AG08396 (cell line): Measurements from ENCODE around the gene NHSL2.
"Not testable (repeated sequence)": the region's sequence is repeated elsewhere in the genome, so short reads cannot be mapped to it uniquely, and the experiment has no call there.

Experiments used
- DNase-seq: peaks from one replicate; pipeline ENCODE4 v3.0.0; 2012; ENCODE audit warnings: low spot score, mixed read lengths

The NHSL2 gene

DNA sequence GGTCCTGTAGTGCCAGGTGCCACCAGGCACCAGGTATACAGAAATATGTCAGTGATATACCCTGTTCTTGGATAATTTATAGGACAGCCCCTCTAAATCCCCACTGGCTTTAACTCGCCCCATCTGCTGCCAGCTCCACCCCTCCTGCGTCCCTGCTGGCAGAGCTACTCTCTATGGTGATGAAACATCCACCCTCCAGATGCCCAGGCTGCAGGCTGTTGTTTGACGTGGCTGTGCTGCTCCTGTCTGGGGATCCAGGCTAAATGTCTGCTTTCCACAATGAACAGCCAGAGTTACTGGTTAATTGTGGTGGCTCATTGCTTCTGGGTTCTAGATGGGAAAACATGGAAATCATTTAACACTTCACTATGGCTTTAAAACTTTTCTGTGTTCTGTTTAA is 12.9 kb downstream of the NHSL2 start:
- no peak for DNase-seq

- DNase-seq: no peak
These were observed 16.4 kb downstream of the NHSL2 start for GRCh38 chrX:71927040-71927439.

- DNase-seq: no peak
These were observed 18.2 kb downstream of the NHSL2 start for GRCh38 chrX:71928856-71929255.

DNA sequence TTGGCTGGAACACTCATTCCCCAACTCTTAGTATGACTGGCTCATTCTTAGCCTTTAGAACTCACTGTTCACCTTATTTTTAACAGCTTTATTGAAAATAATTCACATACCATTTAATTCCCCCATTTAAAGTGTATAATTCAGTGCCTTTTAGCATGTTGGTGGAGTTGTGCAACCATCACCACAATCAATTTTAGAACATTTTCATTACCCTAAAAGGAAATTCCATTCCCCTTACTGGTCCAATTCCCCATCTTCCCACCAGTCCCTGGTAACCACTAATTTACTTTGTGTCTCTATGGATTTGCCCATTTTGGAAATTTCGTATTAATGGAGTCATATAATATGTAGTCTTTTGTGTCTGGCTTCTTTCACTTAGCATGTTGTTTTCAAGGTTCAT is 19.7 kb downstream of the NHSL2 start:
- DNase-seq: no peak

GRCh38 chrX:71935476-71935875 is 24.8 kb downstream of the NHSL2 start:
- DNase-seq: no peak

DNA sequence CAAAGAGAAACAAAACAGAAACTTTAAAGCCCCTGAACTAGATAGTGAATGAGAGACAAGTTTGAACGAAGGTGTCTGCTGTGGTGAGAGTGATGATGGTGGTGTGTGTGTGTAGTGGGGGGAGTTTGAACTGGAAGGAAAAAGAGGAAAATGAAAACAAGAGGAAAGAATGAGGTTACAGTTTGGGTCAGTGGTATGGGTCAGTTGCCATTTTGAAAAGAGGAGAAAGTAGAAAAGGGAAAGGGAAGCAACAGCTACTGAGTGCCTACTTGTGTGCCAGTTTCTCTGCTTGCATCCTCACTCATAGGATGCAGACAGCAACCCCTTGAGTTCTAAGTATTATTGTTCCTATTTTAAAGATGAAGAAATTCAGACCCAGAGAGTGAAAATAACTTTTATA is 26.0 kb downstream of the NHSL2 start:
- DNase-seq: no peak

- no peak for DNase-seq
These were observed 27.7 kb downstream of the NHSL2 start for GRCh38 chrX:71938371-71938770.

- no peak for DNase-seq
These were observed 30.5 kb downstream of the NHSL2 start for GRCh38 chrX:71941145-71941544.

- DNase-seq: peak; percentile 72
These were observed 31.1 kb downstream of the NHSL2 start for GRCh38 chrX:71941776-71942175.

DNA sequence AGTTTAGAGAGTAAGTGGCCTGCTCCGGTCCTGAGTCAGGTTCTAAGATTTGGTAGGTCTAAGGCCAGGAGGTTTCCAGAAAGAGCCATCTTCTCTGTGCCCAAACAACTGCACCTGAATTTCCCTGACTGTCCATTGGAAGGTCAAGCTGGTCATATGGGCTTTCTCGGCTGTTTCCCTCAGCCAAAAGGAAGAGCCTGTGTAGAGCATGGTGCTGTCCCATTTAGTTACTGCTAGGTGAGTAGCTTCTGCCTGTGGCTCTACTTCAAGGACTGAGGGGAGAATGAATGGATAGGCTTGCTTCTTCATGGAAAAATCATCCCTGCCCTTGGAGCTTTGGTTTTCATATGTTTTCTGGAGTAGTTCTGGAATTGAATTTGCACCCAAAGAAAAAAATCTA is 33.7 kb downstream of the NHSL2 start:
- no peak for DNase-seq

DNA sequence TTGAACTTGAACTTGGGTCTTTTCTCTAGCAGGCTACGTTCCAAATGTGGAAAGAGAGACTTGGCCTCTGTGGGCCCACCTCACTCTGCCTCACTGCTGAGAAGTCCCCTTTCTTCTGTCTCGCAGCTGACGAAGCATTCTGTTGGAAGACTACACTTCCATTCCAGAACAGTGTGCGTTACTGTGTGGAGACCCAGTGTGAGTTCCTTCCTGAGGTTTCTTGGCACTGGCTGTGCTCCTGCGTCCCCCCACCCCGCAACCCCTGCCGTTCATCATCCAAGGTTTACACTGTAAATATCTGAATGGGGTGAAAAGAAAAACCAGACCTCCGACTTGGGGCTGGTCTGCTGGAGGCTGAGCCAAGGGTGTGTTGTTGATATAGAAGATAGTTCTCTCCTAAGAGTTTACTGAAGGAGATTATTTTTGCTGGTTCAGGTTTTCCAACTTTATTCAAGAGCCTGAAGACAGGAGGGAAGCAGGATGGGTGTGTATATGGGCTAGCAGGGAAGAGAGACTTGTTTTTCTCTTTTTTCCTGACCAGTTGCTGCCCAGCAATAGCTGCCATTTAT is 34.7 kb downstream of the NHSL2 start:
- DNase-seq: no peak

- no peak for DNase-seq
These were observed 38.7 kb downstream of the NHSL2 start for GRCh38 chrX:71949363-71949762.

- DNase-seq: no peak
These were observed 39.3 kb downstream of the NHSL2 start for GRCh38 chrX:71949844-71950445.

DNA sequence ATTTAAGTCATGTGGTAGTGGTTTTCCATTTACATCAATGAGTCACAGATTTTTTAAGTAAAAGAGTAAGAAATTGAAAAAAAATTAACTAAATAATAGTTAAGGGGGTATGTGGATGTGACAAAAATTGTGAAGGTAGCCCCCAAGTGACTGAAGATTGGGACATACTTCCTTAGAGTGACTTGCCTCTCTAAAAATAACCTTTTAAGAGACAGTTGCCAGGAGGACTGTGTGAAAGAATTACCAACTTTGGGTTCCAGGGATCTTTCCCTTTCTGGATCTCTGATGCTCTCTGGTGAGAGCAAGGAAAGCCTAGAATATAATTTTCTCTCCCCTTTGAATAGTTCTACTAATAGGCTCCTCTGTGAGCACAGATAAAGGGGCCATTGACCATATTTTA is 42.7 kb downstream of the NHSL2 start:
- DNase-seq: no peak

DNA sequence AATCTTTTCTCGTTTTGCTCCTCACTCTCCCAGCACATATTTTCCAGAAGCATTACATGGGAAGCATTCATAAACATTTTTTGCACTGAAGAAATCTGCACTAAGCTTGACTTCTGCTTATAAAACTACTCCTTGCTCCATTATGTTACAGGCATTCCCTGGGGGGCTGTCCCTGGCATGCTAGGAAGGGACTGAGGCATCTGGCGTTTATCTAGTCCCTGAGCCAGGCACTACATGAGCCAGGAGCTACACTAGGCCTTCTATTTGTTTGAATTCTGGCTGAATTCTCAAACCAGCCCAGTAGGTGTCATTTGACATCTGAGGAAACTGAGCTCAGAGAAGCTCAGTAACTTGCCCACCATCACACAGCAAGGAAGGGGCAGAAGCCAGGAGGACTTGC is 43.3 kb downstream of the NHSL2 start:
- no peak for DNase-seq

- no peak for DNase-seq
These were observed 43.8 kb downstream of the NHSL2 start for GRCh38 chrX:71954458-71954857.

DNA sequence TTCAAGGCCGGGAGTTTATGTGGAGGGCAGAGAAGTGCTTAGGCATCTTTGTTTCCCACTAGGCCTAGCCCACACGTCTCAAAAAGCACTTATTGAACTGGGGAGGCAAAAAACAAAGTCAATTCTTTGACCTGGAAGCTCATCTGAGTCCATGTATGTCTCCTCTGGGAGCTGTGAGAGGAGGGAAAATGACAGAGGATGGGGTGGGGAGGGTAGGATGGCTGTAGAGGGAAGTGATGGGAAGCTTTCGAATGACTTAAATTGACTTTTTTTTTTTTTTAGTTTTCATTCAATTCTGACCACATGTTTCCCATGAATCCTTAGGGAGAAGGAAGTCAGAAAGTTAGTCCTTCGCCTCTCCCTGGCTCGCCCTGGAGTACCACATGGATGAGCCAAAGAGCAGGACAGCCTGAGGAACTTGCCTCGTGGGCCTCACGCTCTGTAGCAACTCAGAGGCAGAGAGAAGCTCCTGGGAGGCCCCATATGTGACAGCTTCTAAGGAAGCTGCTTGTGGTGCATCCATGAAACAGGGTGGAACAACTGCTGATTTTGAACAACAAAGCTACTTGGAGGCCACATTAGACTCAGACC is 45.0 kb downstream of the NHSL2 start:
- no peak for DNase-seq

DNA sequence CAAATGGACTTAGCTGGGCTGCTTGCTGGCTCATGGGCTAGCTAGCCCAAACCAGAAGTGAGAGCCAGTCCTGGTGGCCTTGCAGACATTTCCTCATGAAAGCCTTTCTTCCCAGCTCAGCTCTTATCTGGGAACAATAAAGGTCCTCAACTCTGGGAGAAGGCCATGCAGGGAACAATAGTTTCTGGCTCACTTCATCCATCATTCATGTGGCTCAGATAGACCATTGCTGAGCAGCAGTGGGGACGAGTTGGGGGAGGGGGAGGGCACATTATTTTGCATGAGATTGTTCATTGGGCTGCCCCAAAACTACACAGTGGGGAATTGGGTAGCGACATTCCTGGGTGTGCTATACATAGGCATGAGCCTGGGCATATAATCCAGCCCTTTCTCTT is 47.6 kb downstream of the NHSL2 start:
- DNase-seq: no peak

DNA sequence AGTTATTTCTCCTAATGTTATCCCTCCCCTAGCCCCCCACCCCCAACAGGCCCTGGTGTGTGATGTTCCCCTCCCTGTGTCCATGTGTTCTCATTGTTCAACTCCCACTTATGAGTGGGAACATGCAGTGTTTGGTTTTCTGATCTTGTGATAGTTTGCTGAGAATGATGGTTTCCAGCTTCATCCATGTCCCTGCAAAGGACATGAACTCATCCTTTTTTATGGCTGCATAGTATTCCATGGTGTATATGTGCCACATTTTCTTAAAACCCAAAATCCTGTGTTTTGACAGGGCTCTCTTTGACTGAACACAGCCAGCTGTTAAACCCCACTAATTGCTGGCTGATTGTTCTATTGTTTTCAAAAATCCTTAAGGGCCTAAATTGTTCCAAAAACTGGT is 53.5 kb downstream of the NHSL2 start:
- not testable (repeated sequence) for DNase-seq

DNA sequence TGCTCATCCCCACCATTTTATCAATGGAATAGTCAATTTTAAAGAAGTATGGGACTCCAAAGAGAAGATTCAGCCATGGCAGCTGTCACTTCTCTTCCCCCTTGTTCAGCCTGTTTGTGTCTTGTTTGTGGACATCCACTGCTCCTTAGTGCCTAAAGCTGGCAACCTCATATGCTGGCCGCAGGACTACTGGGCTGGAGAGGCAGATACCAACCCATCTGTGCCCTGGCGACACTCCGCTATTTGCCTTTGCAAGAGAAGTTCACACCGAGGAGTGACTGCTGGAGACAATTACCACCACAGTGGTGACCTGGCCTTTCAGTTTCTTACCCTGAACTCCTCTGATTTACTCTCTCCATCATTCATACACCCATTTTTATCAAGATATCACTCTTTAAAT is 64.3 kb downstream of the NHSL2 start:
- DNase-seq: no peak

GRCh38 chrX:71976753-71977152 is 66.1 kb downstream of the NHSL2 start:
- no peak for DNase-seq

DNA sequence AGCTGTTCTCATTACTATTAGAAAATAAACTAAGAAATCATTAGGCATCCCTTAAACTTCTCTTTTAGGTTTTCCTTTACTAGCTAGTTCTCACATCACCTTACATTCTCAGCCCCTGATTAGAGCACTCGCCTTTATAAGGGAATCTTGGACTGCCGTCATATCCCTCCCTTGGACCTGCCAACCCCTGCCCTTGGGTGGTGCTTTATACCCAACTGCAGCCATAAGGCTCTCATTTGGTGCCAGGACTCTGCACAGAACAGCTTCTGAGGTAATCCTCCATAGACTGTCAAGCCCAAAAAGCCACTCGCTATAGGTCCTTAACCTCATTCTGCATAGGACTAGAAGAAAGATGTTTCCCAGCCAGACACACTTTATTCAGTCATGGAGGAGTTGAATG is 67.5 kb downstream of the NHSL2 start:
- DNase-seq: no peak

- DNase-seq: no peak
These were observed 79.3 kb downstream of the NHSL2 start for GRCh38 chrX:71989768-71990426.

- DNase-seq: no peak
These were observed 79.9 kb downstream of the NHSL2 start for GRCh38 chrX:71990518-71990917.
